IMR-90 (cell line): ENCODE data around the gene MAML2. TPM values are rescaled to one million over a fixed set of nuclear protein-coding genes. Genes with fewer than 3 reads are reported as not detected.
A peak's percentile ranks its signal among the peaks of the same experiment; 100 is the strongest.

Experiments used
- ATAC-seq: fragments of 200-7000 bp; cut with Tn5 transposase; 2 replicates; pipeline ENCODE4 v1.9.1; 2020; ENCODE audit warnings: low read depth, mild to moderate bottlenecking, moderate library complexity
- BruUV-seq: library from RNA; stranded (reverse); fragments of 400-500 nt; replicated peaks from 2 replicates; lab custom pipeline; 2021; lab: Mats Ljungman, UMichigan
- CTCF ChIA-PET: fragments of 300-600 bp; formaldehyde crosslinking; extraction: SDS; loops from one replicate; lab custom pipeline; 2021; ENCODE audit warnings: antibody characterized with exemption; lab: Yijun Ruan, JAX
- POLR2A ChIA-PET: fragments of 300-600 bp; sonication (Branson Sonifier 250); formaldehyde crosslinking; loops from one replicate; lab custom pipeline; 2022; ENCODE audit warnings: antibody characterized with exemption; ENCODE audit not compliant: unreplicated experiment; lab: Charles Lee
- DNase-seq: peaks from one replicate; pipeline ENCODE4 v3.0.0; 2013
- H2AFZ ChIP-seq: replicated peaks from 2 replicates; pipeline ENCODE3; 2013; ENCODE audit warnings: low read length, mild to moderate bottlenecking; ENCODE audit not compliant: poor library complexity
- H2AK5ac ChIP-seq: 2 replicates; pipeline ENCODE4 v1.6.1; 2013; ENCODE audit warnings: low read depth, low read length, inconsistent platforms
- H2AK9ac ChIP-seq: replicated peaks from 2 replicates; pipeline ENCODE3; 2013; ENCODE audit warnings: mild to moderate bottlenecking, low read depth, low read length, moderate library complexity; ENCODE audit not compliant: poor library complexity
- H2BK120ac ChIP-seq: 2 replicates; pipeline ENCODE4 v1.6.1; 2013; ENCODE audit warnings: low read depth, low read length, inconsistent platforms
- H2BK15ac ChIP-seq: 3 replicates; pipeline ENCODE4 v1.6.1; 2013; ENCODE audit warnings: low read depth, low read length, inconsistent platforms
- H2BK20ac ChIP-seq: 2 replicates; pipeline ENCODE4 v1.6.1; 2013; ENCODE audit warnings: low read depth, mild to moderate bottlenecking, inconsistent platforms, low read length, moderate library complexity
- H2BK5ac ChIP-seq: 2 replicates; pipeline ENCODE4 v1.6.1; 2013; ENCODE audit warnings: mild to moderate bottlenecking, low read depth, low read length, inconsistent platforms; ENCODE audit not compliant: poor library complexity, severe bottlenecking
- H3K14ac ChIP-seq: replicated peaks from 2 replicates; pipeline ENCODE4 v1.6.1; 2013; ENCODE audit warnings: low read depth, low read length, inconsistent platforms
- H3K18ac ChIP-seq: 2 replicates; pipeline ENCODE4 v1.6.1; 2013; ENCODE audit warnings: low read depth, low read length, control low read depth
- H3K23ac ChIP-seq: 2 replicates; pipeline ENCODE4 v1.6.1; 2013; ENCODE audit warnings: low read depth, low read length, inconsistent platforms
- H3K27ac ChIP-seq: 2 replicates; pipeline ENCODE4 v1.5.1; 2013; ENCODE audit warnings: mild to moderate bottlenecking, control low read depth, low read length; ENCODE audit not compliant: insufficient read depth
- H3K27me3 ChIP-seq: 2 replicates; pipeline ENCODE4 v1.6.1; 2013; ENCODE audit warnings: low read length; ENCODE audit not compliant: control insufficient read depth, insufficient read depth
- H3K36me3 ChIP-seq: 2 replicates; pipeline ENCODE4 v1.6.1; 2013; ENCODE audit warnings: low read length, mixed read lengths; ENCODE audit not compliant: control insufficient read depth, insufficient read depth
- H3K4ac ChIP-seq: 2 replicates; pipeline ENCODE4 v1.6.1; 2013; ENCODE audit warnings: low read depth, low read length, inconsistent platforms
- H3K4me1 ChIP-seq: 2 replicates; pipeline ENCODE4 v1.6.1; 2013; ENCODE audit warnings: low read length, mixed read lengths; ENCODE audit not compliant: control insufficient read depth, insufficient read depth
- H3K4me2 ChIP-seq: 2 replicates; pipeline ENCODE4 v1.6.1; 2013; ENCODE audit warnings: low read depth, mild to moderate bottlenecking, control low read depth, low read length, moderate library complexity
- H3K4me3 ChIP-seq: 2 replicates; pipeline ENCODE4 v1.5.1; 2013; ENCODE audit warnings: low read depth, mild to moderate bottlenecking, control low read depth, low read length, moderate library complexity; ENCODE audit not compliant: insufficient read depth
- H3K56ac ChIP-seq: 2 replicates; pipeline ENCODE4 v1.6.1; 2013; ENCODE audit warnings: low read length, inconsistent platforms; ENCODE audit not compliant: insufficient read depth; ENCODE audit errors: extremely low read depth
- H3K79me1 ChIP-seq, 2 experiments: 2 replicates each; pipeline ENCODE4 v1.6.1; 2013; ENCODE audit warnings: low read length in 2 of 2, inconsistent platforms in 1 of 2, low read depth in 1 of 2
- H3K9ac ChIP-seq: 2 replicates; pipeline ENCODE4 v1.6.1; 2013; ENCODE audit warnings: low read depth, low read length, control low read depth
- H3K9me1 ChIP-seq: 2 replicates; pipeline ENCODE4 v1.6.1; 2013; ENCODE audit warnings: low read length, inconsistent platforms; ENCODE audit not compliant: insufficient read depth
- H3K9me3 ChIP-seq: 2 replicates; pipeline ENCODE4 v1.6.1; 2013; ENCODE audit warnings: low read length; ENCODE audit not compliant: control insufficient read depth, insufficient read depth
- H4K20me1 ChIP-seq: 2 replicates; pipeline ENCODE4 v1.6.1; 2013; ENCODE audit warnings: low read length, inconsistent platforms; ENCODE audit not compliant: insufficient read depth
- H4K5ac ChIP-seq: 2 replicates; pipeline ENCODE4 v1.6.1; 2013; ENCODE audit warnings: mild to moderate bottlenecking, low read depth, low read length, control low read depth
- H4K8ac ChIP-seq, 2 experiments: 2 replicates each; pipeline ENCODE4 v1.6.1; 2013; ENCODE audit warnings: low read depth in 2 of 2, low read length in 2 of 2, control low read depth in 1 of 2, inconsistent platforms in 1 of 2
- H4K91ac ChIP-seq: 2 replicates; pipeline ENCODE4 v1.6.1; 2013; ENCODE audit warnings: low read depth, low read length, inconsistent platforms; ENCODE audit not compliant: insufficient read depth
- BHLHE40 ChIP-seq: fragments of 150-350 bp; IDR thresholded peaks from 2 replicates; pipeline ENCODE4 v1.6.1; 2016; ENCODE audit warnings: mild to moderate bottlenecking, low read depth, low read length
- CTCF ChIP-seq: conservative IDR thresholded peaks from 2 replicates; pipeline ENCODE4 v1.5.1; 2012; ENCODE audit warnings: mild to moderate bottlenecking, low read depth, low read length, improper control_type of control experiment
- FOS ChIP-seq: fragments of 150-350 bp; IDR thresholded peaks from 2 replicates; pipeline ENCODE4 v1.6.1; 2016; ENCODE audit warnings: low read depth, low read length
- MAFK ChIP-seq: IDR thresholded peaks from 2 replicates; pipeline ENCODE4 v1.6.1; 2012; ENCODE audit warnings: low read depth, low read length, improper control_type of control experiment
- MXI1 ChIP-seq: IDR thresholded peaks from 2 replicates; pipeline ENCODE4 v1.6.1; 2012; ENCODE audit warnings: low read depth, mild to moderate bottlenecking, low read length, moderate library complexity, borderline replicate concordance
- NFE2L2 ChIP-seq: fragments of 150-350 bp; IDR thresholded peaks from 2 replicates; pipeline ENCODE4 v1.6.1; 2016; ENCODE audit warnings: low read depth, mild to moderate bottlenecking, low read length
- RAD21 ChIP-seq: IDR thresholded peaks from 2 replicates; pipeline ENCODE4 v1.6.1; 2012; ENCODE audit warnings: low read length, improper control_type of control experiment
- RFX5 ChIP-seq: IDR thresholded peaks from 2 replicates; pipeline ENCODE4 v1.8.0; 2012; ENCODE audit warnings: low read depth, mild to moderate bottlenecking, low read length, moderate library complexity
- WGBS, 2 experiments: methylation state at CpG; one replicate each; pipeline versions ENCODE4 v1.1.5 to v1.1.7; 2013; ENCODE audit warnings: missing lambda C conversion rate in 2 of 2; ENCODE audit not compliant: insufficient read length in 1 of 2; ENCODE audit errors: extremely low coverage in 2 of 2; 5-methylcytosine and 5-hydroxymethylcytosine counted together
- dilution Hi-C: fragments of 300-500 bp; cut with HindIII; formaldehyde crosslinking; loops from one replicate; pipeline ENCODE4 v1.14.3; 2018; ENCODE audit warnings: low sequenced_read_pairs; ENCODE audit not compliant: unreplicated experiment
- in situ Hi-C: fragments of 300-500 bp; cut with MboI; formaldehyde crosslinking; loops from 3 replicates; pipeline ENCODE4 v1.14.3; 2019; ENCODE audit warnings: low sequenced_read_pairs, inconsistent platforms, mixed read lengths
- intact Hi-C: fragments of 100-400 bp; cut with micrococcal nuclease; formaldehyde crosslinking; loops from 2 replicates; pipeline ENCODE4 v1.10.0; 2022
- polyA plus RNA-seq, 3 experiments: library from polyadenylated mRNA; depleted of rRNA; stranded (reverse); fragments of >200 nt; gene quantifications; 2 replicates each; pipeline ENCODE4 v1.2.3, GENCODE V29; 2012; ENCODE audit warnings: low replicate concordance in 1 of 3
- total RNA-seq: library from RNA; depleted of rRNA; stranded (reverse); fragments of >200 nt; gene quantifications from 2 replicates; pipeline ENCODE4 v1.2.3, GENCODE V29; 2012

Gene MAML2
- total and polyA plus RNA-seq, 2 of the 4 experiments (the other 2 are of a cell fraction), result 15.0 to 19.5 TPM

DNA sequence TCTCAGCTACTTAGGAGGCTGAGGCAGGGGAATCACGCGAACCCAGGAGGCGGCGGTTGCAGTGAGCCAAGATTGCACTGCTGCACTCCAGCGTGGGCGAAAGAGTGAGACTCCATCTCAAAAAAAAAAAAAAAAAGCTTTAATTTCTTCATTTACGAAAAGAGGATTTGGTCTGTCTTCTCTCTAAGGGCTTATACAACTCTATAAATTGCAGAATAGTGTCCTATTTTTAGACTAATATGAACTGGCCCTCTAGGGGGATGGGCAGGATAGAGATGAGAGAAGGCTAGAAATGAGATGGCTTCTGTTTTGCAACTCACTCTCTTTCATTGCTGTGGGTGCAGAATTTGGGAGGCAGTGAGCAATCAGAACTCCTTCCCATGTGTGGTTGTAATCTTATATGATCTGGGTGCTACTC lies 11.3 kb downstream of the MAML2 start:
- H4K5ac ChIP-seq, result no peak overlapping the region
- H3K9ac ChIP-seq, result no peak overlapping the region
- no peak for ATAC-seq
- H2AK5ac ChIP-seq, result 0 out of 2 replicates have a peak overlapping the region, but pooled peaks have one; percentile 23
- no peak overlapping the region for H3K23ac ChIP-seq
- no peak overlapping the region for H3K4me3 ChIP-seq
- no peak overlapping the region for H2BK5ac ChIP-seq
- TF ChIP-seq BHLHE40 (no peak), FOS (no peak), CTCF (no peak), MXI1 (no peak), RAD21 (no peak), MAFK (no peak), NFE2L2 (no peak), RFX5 (no peak)
- 0 out of 2 replicates have a peak overlapping the region, but pooled peaks have one; percentile 42 for H2BK20ac ChIP-seq
- H3K27me3 ChIP-seq, result no peaks in the 10 kb centered on the region
- H2BK120ac ChIP-seq, result no peak overlapping the region
- H3K36me3 ChIP-seq, result peaks cover 1% of the 10 kb centered on the region; the same call in 1 of the 2 replicates
- H3K18ac ChIP-seq, result no peak overlapping the region
- no peaks in the 10 kb centered on the region; the same call in 1 of the 2 replicates for H4K20me1 ChIP-seq
- H3K4ac ChIP-seq, result no peak overlapping the region
- BruUV-seq, result no TSS peak
- no peak overlapping the region for H2AK9ac ChIP-seq
- H3K4me2 ChIP-seq, result no peak overlapping the region; the same call in 1 of the 2 replicates
- H3K56ac ChIP-seq, result no peak overlapping the region
- H3K14ac ChIP-seq, result no peak overlapping the region
- no peak overlapping the region for H2AFZ ChIP-seq
- H3K9me3 ChIP-seq, result no peaks in the 10 kb centered on the region
- peaks cover 23 to 77% of the 10 kb centered on the region in 2 experiments for H3K79me1 ChIP-seq
- in situ Hi-C loops (no loop called here), dilution Hi-C loops (no loop called here), intact Hi-C loops (no loop called here)
- H3K9me1 ChIP-seq, result peaks cover 25% of the 10 kb centered on the region
- H4K91ac ChIP-seq, result no peak overlapping the region
- peaks cover 37% of the 10 kb centered on the region for H3K4me1 ChIP-seq
- POLR2A ChIA-PET, result no interaction called here
- H4K8ac ChIP-seq, result no peak overlapping the region
- no peak for DNase-seq
- no peak overlapping the region for H3K27ac ChIP-seq
- CTCF ChIA-PET, result interaction anchor here (2.1 kb wide), 1 partner anchor 11 kb away, joined by 9 read pairs; the partner anchor contains the start of gene MAML2
- WGBS, 2 experiments, result 95% methylated on average over 4 of the region's 7 CpGs; no CpG with 5 or more reads in 1 of the 2 experiments
- no peak overlapping the region for H2BK15ac ChIP-seq
